Gastrocnemius medialis (tissue), 4 donors: ENCODE measurements around the gene CIPC.

Experiments used
- POLR2A ChIP-seq, 2 donors: fragments of 450-650 bp; IDR thresholded peaks; one replicate each; pipeline ENCODE4 v1.6.1; 2017; ENCODE audit warnings: antibody characterized with exemption in 2 of 2, mild to moderate bottlenecking in 2 of 2, moderate library complexity in 2 of 2
- TF ChIP-seq, protein P1 (sequence below), 5 experiments: fragments of 450-650 bp in 3 of 5; fragments of 200-600 bp in 2 of 5; sonication (generic) in 2 of 5; IDR thresholded peaks in 4 of 5; conservative IDR thresholded peaks in 1 of 5; 1 replicate in 4 of 5; 2 replicates in 1 of 5; pipeline ENCODE4 v1.5.1; 2016 to 2019; ENCODE audit warnings: antibody characterized with exemption in 5 of 5, mild to moderate bottlenecking in 3 of 5, moderate library complexity in 3 of 5

- TF ChIP-seq, protein P1, sequence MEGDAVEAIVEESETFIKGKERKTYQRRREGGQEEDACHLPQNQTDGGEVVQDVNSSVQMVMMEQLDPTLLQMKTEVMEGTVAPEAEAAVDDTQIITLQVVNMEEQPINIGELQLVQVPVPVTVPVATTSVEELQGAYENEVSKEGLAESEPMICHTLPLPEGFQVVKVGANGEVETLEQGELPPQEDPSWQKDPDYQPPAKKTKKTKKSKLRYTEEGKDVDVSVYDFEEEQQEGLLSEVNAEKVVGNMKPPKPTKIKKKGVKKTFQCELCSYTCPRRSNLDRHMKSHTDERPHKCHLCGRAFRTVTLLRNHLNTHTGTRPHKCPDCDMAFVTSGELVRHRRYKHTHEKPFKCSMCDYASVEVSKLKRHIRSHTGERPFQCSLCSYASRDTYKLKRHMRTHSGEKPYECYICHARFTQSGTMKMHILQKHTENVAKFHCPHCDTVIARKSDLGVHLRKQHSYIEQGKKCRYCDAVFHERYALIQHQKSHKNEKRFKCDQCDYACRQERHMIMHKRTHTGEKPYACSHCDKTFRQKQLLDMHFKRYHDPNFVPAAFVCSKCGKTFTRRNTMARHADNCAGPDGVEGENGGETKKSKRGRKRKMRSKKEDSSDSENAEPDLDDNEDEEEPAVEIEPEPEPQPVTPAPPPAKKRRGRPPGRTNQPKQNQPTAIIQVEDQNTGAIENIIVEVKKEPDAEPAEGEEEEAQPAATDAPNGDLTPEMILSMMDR (IDR thresholded peaks at IDR 0.05 in 4 of 5, conservative IDR thresholded peaks at IDR 0.05 in 1 of 5): no peak
- no peak for TF ChIP-seq POLR2A (IDR thresholded peaks at IDR 0.05)
Measured at GRCh38 chr14:77123381-77124325, 25.6 kb downstream of the CIPC start.
